HFF-Myc (cell line): ENCODE results near the gene CTNNA1.

Experiments
- DNase-seq: peaks from one replicate; pipeline ENCODE4 v3.0.0-alpha.2; 2011; ENCODE audit warnings: low read depth; ENCODE audit errors: extremely low read depth
- H3K4me3 ChIP-seq: replicated peaks from 2 replicates; pipeline ENCODE4 v1.5.1; 2011; ENCODE audit warnings: low read depth, mild to moderate bottlenecking, control low read depth, low read length
- CTCF ChIP-seq: IDR thresholded peaks from 2 replicates; pipeline ENCODE4 v1.5.1; 2012; ENCODE audit warnings: mild to moderate bottlenecking, low read depth, low read length, control low read depth; ENCODE audit errors: missing control alignments

The CTNNA1 gene

GRCh38 chr5:138936968-138937345, 183.7 kb downstream of the CTNNA1 start:
- DNase-seq: no peak
- H3K4me3 ChIP-seq: no peak overlapping the region
- TF ChIP-seq CTCF: no peak

GRCh38 chr5:138937392-138938387, 184.5 kb downstream of the CTNNA1 start:
- TF ChIP-seq CTCF: no peak
- no peak for DNase-seq
- no peak overlapping the region for H3K4me3 ChIP-seq

- no peak for DNase-seq
- no peak for TF ChIP-seq CTCF
- H3K4me3 ChIP-seq: no peak overlapping the region
Measured at GRCh38 chr5:138938526-138938925, 185.3 kb downstream of the CTNNA1 start.

GRCh38 chr5:138942066-138942465, 188.8 kb downstream of the CTNNA1 start:
- TF ChIP-seq CTCF: no peak
- DNase-seq: no peak
- no peak overlapping the region for H3K4me3 ChIP-seq

- TF ChIP-seq CTCF: no peak
- H3K4me3 ChIP-seq: no peak overlapping the region
- DNase-seq: no peak
Measured at GRCh38 chr5:138942861-138943260, 189.6 kb downstream of the CTNNA1 start.

- DNase-seq: no peak
- H3K4me3 ChIP-seq: no peak overlapping the region
- no peak for TF ChIP-seq CTCF
Measured at GRCh38 chr5:138943599-138944173, 190.5 kb downstream of the CTNNA1 start.
